Placental pericyte (primary cell): ENCODE data around the gene CREBZF. TPM values are rescaled to one million over a fixed set of nuclear protein-coding genes. Genes with fewer than 3 reads are reported as not detected.

Source experiments
- total RNA-seq: library from RNA; depleted of rRNA; stranded (reverse); fragments of >200 nt; gene quantifications from 2 replicates; pipeline ENCODE4 v1.2.3, GENCODE V29; 2012

CREBZF gene, protein sequence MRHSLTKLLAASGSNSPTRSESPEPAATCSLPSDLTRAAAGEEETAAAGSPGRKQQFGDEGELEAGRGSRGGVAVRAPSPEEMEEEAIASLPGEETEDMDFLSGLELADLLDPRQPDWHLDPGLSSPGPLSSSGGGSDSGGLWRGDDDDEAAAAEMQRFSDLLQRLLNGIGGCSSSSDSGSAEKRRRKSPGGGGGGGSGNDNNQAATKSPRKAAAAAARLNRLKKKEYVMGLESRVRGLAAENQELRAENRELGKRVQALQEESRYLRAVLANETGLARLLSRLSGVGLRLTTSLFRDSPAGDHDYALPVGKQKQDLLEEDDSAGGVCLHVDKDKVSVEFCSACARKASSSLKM
- total RNA-seq: 40.5 and 42.1 TPM in 2 replicates

DNA sequence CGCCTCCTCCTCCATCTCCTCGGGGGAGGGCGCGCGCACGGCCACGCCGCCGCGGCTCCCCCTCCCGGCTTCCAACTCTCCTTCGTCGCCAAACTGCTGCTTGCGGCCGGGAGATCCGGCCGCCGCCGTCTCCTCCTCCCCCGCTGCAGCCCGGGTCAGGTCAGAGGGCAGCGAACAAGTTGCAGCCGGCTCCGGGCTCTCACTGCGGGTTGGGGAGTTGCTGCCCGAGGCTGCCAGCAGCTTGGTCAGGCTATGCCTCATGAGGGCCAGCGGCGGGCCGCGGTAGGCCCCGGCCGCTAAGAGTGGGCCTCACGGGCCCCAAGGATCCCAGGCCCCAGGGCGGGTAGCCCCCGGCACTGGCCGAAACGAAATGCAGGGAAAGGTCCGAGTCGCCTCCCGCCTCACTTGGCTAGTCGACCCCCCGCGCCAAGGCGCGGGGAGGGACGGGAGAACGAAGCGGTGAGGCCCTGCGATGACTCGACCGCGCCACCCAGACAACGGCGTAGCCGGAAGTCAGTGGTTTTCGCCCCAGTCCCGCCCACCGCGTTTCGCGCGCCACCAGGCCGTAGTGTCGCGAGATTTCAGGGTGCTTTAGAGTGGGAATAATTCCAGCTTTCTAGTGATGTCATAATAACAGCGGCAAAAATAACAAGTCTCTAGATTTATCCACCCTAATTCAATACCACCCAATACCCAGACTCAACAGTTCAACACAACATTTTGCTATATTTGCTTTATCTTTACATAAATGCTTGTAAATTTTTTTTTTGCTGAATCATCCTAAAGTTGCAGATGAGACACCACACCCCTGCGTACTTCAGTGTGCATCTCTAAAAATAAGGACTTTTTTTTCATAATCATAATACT is at the start of gene CREBZF:
Gene CREBZF (minus strand): TSS at position 515 of the 867 bp plus-strand sequence. CDS start 254 bp downstream, at position 261.

DNA sequence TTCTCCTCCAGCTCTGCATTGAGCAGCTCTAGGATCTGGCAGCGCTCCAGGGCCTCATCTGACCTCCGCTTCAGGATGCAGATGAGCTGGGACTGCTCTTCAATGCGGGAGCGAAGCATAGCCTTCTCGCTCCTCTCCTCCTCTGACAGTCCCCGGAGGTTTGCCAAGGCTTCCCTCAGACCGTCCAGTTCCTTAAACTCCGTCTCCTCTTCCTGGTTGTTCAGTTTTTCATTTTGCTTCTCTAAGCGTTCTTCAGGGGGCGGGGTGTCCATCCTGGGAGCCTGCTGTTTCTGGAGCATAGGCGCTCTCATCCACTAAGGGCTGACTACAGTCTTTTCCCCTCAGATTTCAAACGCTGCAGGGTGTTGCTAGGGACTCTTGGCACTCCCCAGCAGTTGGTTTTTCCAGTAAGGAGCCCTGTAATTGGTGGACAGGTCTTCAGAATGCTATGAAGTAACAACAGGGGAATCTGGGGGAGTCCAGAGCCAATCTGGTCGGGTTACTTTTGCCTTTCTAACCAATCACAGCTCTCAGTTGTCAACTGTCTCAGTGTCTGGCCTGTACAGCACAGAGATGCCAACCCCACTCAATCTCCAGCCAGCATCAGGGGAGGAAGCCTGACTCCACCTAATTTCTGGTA is 21.0 kb upstream of the CREBZF start, which contains the start of gene CCDC89:
Gene CCDC89 (minus strand): TSS at position 376 of the 640 bp plus-strand sequence. CDS start 65 bp downstream, at position 311.

DNA sequence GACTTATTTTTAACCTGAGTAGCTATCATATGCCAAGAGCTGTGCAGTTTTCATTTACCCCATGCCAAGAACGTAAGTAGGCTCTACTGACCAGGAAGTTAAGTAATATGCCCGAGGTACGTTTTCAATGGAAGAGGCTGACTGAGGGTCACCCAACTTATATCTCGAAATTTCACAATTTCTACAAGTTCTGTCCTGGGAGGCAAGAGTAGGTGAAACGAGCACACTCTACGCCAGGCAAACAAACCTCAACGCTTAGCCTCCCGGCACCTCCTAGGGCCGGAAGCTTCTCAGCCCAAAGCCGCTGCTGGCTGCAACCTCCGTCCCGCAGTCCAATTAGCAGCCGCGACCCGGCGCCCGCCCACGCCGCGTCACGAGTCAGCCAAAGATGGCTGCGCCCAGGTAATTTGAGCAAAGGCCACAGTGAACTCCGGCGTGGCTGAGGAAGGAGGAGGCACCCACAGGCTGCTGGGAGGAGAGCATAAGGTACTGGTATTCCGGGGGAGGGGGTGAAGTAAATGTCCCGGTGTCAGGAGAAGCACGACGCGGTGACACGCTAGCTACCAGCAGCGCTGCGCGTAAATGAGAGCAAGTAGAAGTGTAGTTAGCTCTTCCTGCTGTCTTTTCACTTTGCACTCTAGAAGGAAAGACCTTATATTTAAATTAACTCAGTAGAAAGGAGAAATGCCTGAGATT is 17.2 kb downstream of the CREBZF start, which contains the start of gene TMEM126A:
Gene TMEM126A (plus strand): TSS at position 364 of the 696 bp plus-strand sequence. CDS start 2,289 bp downstream, outside the sequence.

DNA sequence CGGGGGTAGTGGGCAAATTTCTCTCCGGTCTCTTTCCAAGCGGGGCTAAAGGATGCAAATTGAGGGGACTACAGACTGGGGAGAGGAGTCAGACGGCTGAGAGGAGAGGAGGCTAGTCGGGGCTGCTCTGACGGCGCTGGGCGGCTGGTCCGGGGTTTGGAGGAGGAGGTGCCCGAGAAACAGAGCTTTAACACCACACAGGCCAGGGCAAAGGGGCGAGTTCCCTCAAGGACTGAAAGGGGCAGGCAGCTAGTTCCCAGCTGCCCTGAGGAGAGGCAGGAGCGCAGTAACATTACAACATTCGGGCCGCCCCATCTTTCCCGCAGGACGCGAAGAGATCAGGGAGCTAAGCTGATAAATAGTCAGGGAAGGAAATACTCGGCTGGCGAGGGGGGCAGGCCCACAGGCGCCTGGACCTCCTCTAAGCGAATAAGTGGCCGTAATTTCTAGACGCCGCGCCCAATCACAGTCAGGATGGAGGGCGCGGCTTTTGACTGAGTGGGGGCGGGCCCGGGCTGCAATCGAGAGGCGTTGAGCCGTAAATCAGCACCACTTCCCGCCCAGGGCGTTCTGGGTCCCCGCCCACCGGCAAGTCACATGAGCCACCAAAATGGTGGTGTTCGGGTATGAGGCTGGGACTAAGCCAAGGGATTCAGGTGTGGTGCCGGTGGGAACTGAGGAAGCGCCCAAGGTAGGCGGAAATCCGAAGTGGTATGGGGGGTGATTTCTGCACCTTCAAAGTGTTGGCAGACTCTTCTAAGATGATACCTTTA is 36.7 kb downstream of the CREBZF start, which contains the start of gene TMEM126B:
Gene TMEM126B (plus strand): TSS at position 596 of the 773 bp plus-strand sequence. CDS start 15 bp downstream, at position 611.

DNA sequence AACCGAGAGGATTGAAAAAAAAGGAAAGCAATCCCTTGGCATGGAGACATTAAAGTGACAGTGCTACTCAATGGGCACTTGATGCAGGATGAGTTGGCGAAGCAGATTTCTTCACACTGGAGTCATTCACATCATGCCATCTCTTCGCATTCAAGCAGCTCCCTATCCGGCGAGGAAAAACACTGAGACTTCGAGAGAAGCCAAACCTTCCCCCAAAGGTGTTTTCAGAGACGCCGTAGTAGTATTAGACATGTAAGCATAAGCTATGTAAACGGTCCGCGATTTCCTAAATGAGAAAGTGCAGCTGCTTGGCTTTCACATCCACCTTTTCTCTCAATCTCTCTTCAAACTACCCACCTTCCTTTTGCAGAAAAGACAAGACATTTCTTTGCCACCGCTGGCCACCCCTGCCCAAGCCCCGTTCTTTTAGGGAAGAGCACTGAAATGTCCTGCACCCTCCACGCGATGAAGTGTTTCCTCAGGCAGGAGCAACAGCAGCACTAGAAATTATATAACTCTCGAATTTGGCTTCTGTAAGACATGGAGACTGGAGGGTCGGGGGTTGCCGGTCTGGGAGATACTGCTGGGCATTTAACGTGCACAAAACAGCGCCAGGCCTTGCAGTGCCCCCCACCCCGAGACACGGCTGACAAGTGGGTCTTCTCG is 37.5 kb downstream of the CREBZF start, which contains the start of gene DLG2:
Gene DLG2 (minus strand): TSS at position 13 of the 666 bp plus-strand sequence.

Other genes starting within 250 kb of the CREBZF start
- 0.44 and 1.1 TPM in 2 replicates for gene DLG2, start 37.8 kb downstream of the CREBZF start, total RNA-seq
- gene TMEM126B, start 36.5 kb downstream of the CREBZF start, total RNA-seq: 42.7 and 51.1 TPM in 2 replicates
- gene TMEM126A, start 17.2 kb downstream of the CREBZF start, total RNA-seq: 28.0 and 34.4 TPM in 2 replicates
- 2.2 and 5.6 TPM in 2 replicates for gene CCDC89, start 21.1 kb upstream of the CREBZF start, total RNA-seq
- 4.2 and 14.6 TPM in 2 replicates for gene SYTL2, start 146.0 kb upstream of the CREBZF start, total RNA-seq
- not detected in 2 replicates for gene CCDC83, start 190.3 kb upstream of the CREBZF start, total RNA-seq